ENCODE measurements around the gene FBXO36.
A peak's percentile ranks its signal among the peaks of the same experiment; 100 is the strongest.
"Not testable (repeated sequence)": the region's sequence is repeated elsewhere in the genome, so short reads cannot be mapped to it uniquely, and the experiment has no call there.

The FBXO36 gene

GRCh38 chr2:229910832-229911412 is 11.4 kb upstream of the FBXO36 start:
- DNase-seq (ENCODE audit: extremely low read depth in 1 of 2, low read depth in 1 of 2) = no peak

GRCh38 chr2:229914171-229914570 is 8.1 kb upstream of the FBXO36 start:
- DNase-seq (ENCODE audit: extremely low read depth in 1 of 2, low read depth in 1 of 2) = no peak

- no peak for DNase-seq (ENCODE audit: extremely low read depth in 1 of 2, low read depth in 1 of 2)
Measured at GRCh38 chr2:229917793-229918192, 4.5 kb upstream of the FBXO36 start.

- peak in 1 of 2 donors; percentile 1 for DNase-seq (ENCODE audit: extremely low read depth in 1 of 2, low read depth in 1 of 2)
Measured at GRCh38 chr2:229920011-229920641, 2.2 kb upstream of the FBXO36 start.

GRCh38 chr2:229921101-229921891 is 1.0 kb upstream of the FBXO36 start:
- peak; percentile 47 to 57 for DNase-seq (ENCODE audit: extremely low read depth in 1 of 2, low read depth in 1 of 2)

- DNase-seq (ENCODE audit: extremely low read depth in 1 of 2, low read depth in 1 of 2) = peak; percentile 74 to 89
Measured at GRCh38 chr2:229921892-229922448, 333 bp upstream of the FBXO36 start, which contains the start of gene TRIP12. TSS of gene TRIP12 (minus strand) at chr2:229922009. CDS start at chr2:229880079, 41,930 bp downstream.

- DNase-seq (ENCODE audit: extremely low read depth in 1 of 2, low read depth in 1 of 2) = not testable (repeated sequence)
Measured at GRCh38 chr2:229924541-229924940, 2.2 kb downstream of the FBXO36 start.

- no peak for DNase-seq (ENCODE audit: extremely low read depth in 1 of 2, low read depth in 1 of 2)
Measured at GRCh38 chr2:229925201-229925600, 2.9 kb downstream of the FBXO36 start.

- no peak for DNase-seq (ENCODE audit: extremely low read depth in 1 of 2, low read depth in 1 of 2)
Measured at GRCh38 chr2:229927817-229928321, 5.6 kb downstream of the FBXO36 start.

- no peak for DNase-seq (ENCODE audit: extremely low read depth in 1 of 2, low read depth in 1 of 2)
Measured at GRCh38 chr2:229930656-229931055, 8.4 kb downstream of the FBXO36 start.

- DNase-seq (ENCODE audit: extremely low read depth in 1 of 2, low read depth in 1 of 2) = no peak
Measured at GRCh38 chr2:229931241-229931640, 8.9 kb downstream of the FBXO36 start.

GRCh38 chr2:229937537-229937936 is 15.2 kb downstream of the FBXO36 start:
- no peak for DNase-seq (ENCODE audit: extremely low read depth in 1 of 2, low read depth in 1 of 2)

GRCh38 chr2:229942671-229943070 is 20.4 kb downstream of the FBXO36 start:
- DNase-seq (ENCODE audit: extremely low read depth in 1 of 2, low read depth in 1 of 2) = no peak

- no peak for DNase-seq (ENCODE audit: extremely low read depth in 1 of 2, low read depth in 1 of 2)
Measured at GRCh38 chr2:229943171-229943570, 20.9 kb downstream of the FBXO36 start.

- DNase-seq (ENCODE audit: extremely low read depth in 1 of 2, low read depth in 1 of 2) = no peak
Measured at GRCh38 chr2:229943770-229944449, 21.6 kb downstream of the FBXO36 start.

- no peak for DNase-seq (ENCODE audit: extremely low read depth in 1 of 2, low read depth in 1 of 2)
Measured at GRCh38 chr2:229945975-229946374, 23.7 kb downstream of the FBXO36 start.

- DNase-seq (ENCODE audit: extremely low read depth in 1 of 2, low read depth in 1 of 2) = no peak
Measured at GRCh38 chr2:229947544-229947943, 25.2 kb downstream of the FBXO36 start.

- DNase-seq (ENCODE audit: extremely low read depth in 1 of 2, low read depth in 1 of 2) = no peak
Measured at GRCh38 chr2:229952256-229952835, 30.0 kb downstream of the FBXO36 start.

- DNase-seq (ENCODE audit: extremely low read depth in 1 of 2, low read depth in 1 of 2) = no peak
Measured at GRCh38 chr2:229955663-229956062, 33.4 kb downstream of the FBXO36 start.

GRCh38 chr2:229956491-229956890 is 34.2 kb downstream of the FBXO36 start:
- no peak for DNase-seq (ENCODE audit: extremely low read depth in 1 of 2, low read depth in 1 of 2)

Measured in stimulated activated CD8-positive, alpha-beta memory T cell treated with anti-CD3 and anti-CD28 coated beads, Interleukin-7, amount 100 ng/mL, for 48 hours (primary cell).